Measurements from ENCODE around the gene NARS2.
"Not testable (repeated sequence)": the region's sequence is repeated elsewhere in the genome, so short reads cannot be mapped to it uniquely, and the experiment has no call there.

The NARS2 gene

GRCh38 chr11:78577495-78577894 lies 2.8 kb upstream of the NARS2 start:
- peaks cover 5% of the 10 kb centered on the region; the same call in 1 of the 2 replicates for H4K20me1 ChIP-seq
- H3K4me1 ChIP-seq, result peaks cover 36% of the 10 kb centered on the region
- TF ChIP-seq Cebpa-rat (IDR thresholded peaks at IDR 0.05), result no peak
- no peaks in the 10 kb centered on the region for H3K27me3 ChIP-seq
- no peaks in the 10 kb centered on the region for H3K36me3 ChIP-seq
- peaks cover 2% of the 10 kb centered on the region for H3K9me3 ChIP-seq
- H3K27ac ChIP-seq, result no peak overlapping the region
- H3K4me3 ChIP-seq, result no peak overlapping the region
- no peak overlapping the region for H3K4me2 ChIP-seq
- no peak overlapping the region for H3K9ac ChIP-seq

GRCh38 chr11:78576549-78577097 lies 2.0 kb upstream of the NARS2 start:
- H3K9me3 ChIP-seq, result no peaks in the 10 kb centered on the region
- H4K20me1 ChIP-seq, result peaks cover 5% of the 10 kb centered on the region; the same call in 1 of the 2 replicates
- no peaks in the 10 kb centered on the region for H3K27me3 ChIP-seq
- peak overlapping the region; percentile 55 for H3K4me2 ChIP-seq
- no peak overlapping the region for H3K27ac ChIP-seq
- H3K4me1 ChIP-seq, result peaks cover 45% of the 10 kb centered on the region
- no peak overlapping the region for H3K9ac ChIP-seq
- TF ChIP-seq Cebpa-rat (IDR thresholded peaks at IDR 0.05), result no peak
- peaks cover 3% of the 10 kb centered on the region for H3K36me3 ChIP-seq
- H3K4me3 ChIP-seq, result no peak overlapping the region

GRCh38 chr11:78575478-78575877 lies 814 bp upstream of the NARS2 start:
- Histone ChIP-seq H3K4me3 (peak overlapping the region; percentile 75), H3K9me3 (no peaks in the 10 kb centered on the region), H4K20me1 (peaks cover 5% of the 10 kb centered on the region; the same call in 1 of the 2 replicates), H3K4me1 (peaks cover 46% of the 10 kb centered on the region), H3K27ac (peak overlapping the region; percentile 66; the same call in 1 of the 2 replicates), H3K27me3 (no peaks in the 10 kb centered on the region), H3K9ac (peak overlapping the region; percentile 85; the same call in 1 of the 2 replicates), H3K36me3 (peaks cover 14% of the 10 kb centered on the region), H3K4me2 (peak overlapping the region; percentile 95)
- TF ChIP-seq Cebpa-rat (IDR thresholded peaks at IDR 0.05), result no peak

GRCh38 chr11:78573681-78574080 lies 983 bp downstream of the NARS2 start:
- Histone ChIP-seq H3K4me2 (peak overlapping the region; percentile 95), H4K20me1 (peaks cover 5% of the 10 kb centered on the region; the same call in 1 of the 2 replicates), H3K36me3 (peaks cover 29% of the 10 kb centered on the region), H3K4me3 (peak overlapping the region; percentile 75), H3K27me3 (no peaks in the 10 kb centered on the region), H3K9ac (peak overlapping the region; percentile 85), H3K27ac (peak overlapping the region; percentile 83; the same call in 1 of the 2 replicates), H3K9me3 (no peaks in the 10 kb centered on the region), H3K4me1 (peaks cover 46% of the 10 kb centered on the region)
- TF ChIP-seq Cebpa-rat (IDR thresholded peaks at IDR 0.05), result no peak

- H3K9ac ChIP-seq, result peak overlapping the region; percentile 85
- H3K4me2 ChIP-seq, result peak overlapping the region; percentile 95
- H3K4me1 ChIP-seq, result peaks cover 48% of the 10 kb centered on the region
- H4K20me1 ChIP-seq, result peaks cover 5% of the 10 kb centered on the region; the same call in 1 of the 2 replicates
- peaks cover 32% of the 10 kb centered on the region for H3K36me3 ChIP-seq
- no peaks in the 10 kb centered on the region for H3K9me3 ChIP-seq
- TF ChIP-seq Cebpa-rat (IDR thresholded peaks at IDR 0.05), result no peak
- peak overlapping the region; percentile 75 for H3K4me3 ChIP-seq
- H3K27ac ChIP-seq, result 0 out of 2 replicates have a peak overlapping the region, but pooled peaks have one; percentile 83
- H3K27me3 ChIP-seq, result no peaks in the 10 kb centered on the region
Measured at GRCh38 chr11:78573271-78573670, 1.4 kb downstream of the NARS2 start.

GRCh38 chr11:78572394-78572793 lies 2.3 kb downstream of the NARS2 start:
- no peaks in the 10 kb centered on the region for H3K27me3 ChIP-seq
- H3K36me3 ChIP-seq, result peaks cover 39% of the 10 kb centered on the region
- H4K20me1 ChIP-seq, result peaks cover 5% of the 10 kb centered on the region; the same call in 1 of the 2 replicates
- H3K4me3 ChIP-seq, result no peak overlapping the region
- no peak overlapping the region for H3K27ac ChIP-seq
- no peak for TF ChIP-seq Cebpa-rat (IDR thresholded peaks at IDR 0.05)
- no peaks in the 10 kb centered on the region for H3K9me3 ChIP-seq
- no peak overlapping the region for H3K9ac ChIP-seq
- peaks cover 56% of the 10 kb centered on the region for H3K4me1 ChIP-seq
- peak overlapping the region; percentile 95; the same call in 1 of the 2 replicates for H3K4me2 ChIP-seq

GRCh38 chr11:78570031-78570430 lies 4.6 kb downstream of the NARS2 start:
- no peak overlapping the region for H3K9ac ChIP-seq
- H3K4me1 ChIP-seq, result peaks cover 51% of the 10 kb centered on the region
- no peak overlapping the region for H3K4me3 ChIP-seq
- H3K27ac ChIP-seq, result no peak overlapping the region
- TF ChIP-seq Cebpa-rat (IDR thresholded peaks at IDR 0.05), result no peak
- peaks cover 53% of the 10 kb centered on the region for H3K36me3 ChIP-seq
- no peak overlapping the region for H3K4me2 ChIP-seq
- no peaks in the 10 kb centered on the region for H3K9me3 ChIP-seq
- no peaks in the 10 kb centered on the region for H3K27me3 ChIP-seq
- peaks cover 5% of the 10 kb centered on the region; the same call in 1 of the 2 replicates for H4K20me1 ChIP-seq

- Histone ChIP-seq H3K36me3 (peaks cover 62% of the 10 kb centered on the region), H3K9me3 (no peaks in the 10 kb centered on the region), H3K4me2 (peak overlapping the region; percentile 73), H3K9ac (peak overlapping the region; percentile 12; the same call in 1 of the 2 replicates), H3K4me1 (peaks cover 60% of the 10 kb centered on the region), H4K20me1 (no peaks in the 10 kb centered on the region; the same call in 1 of the 2 replicates), H3K27me3 (no peaks in the 10 kb centered on the region), H3K27ac (peak overlapping the region; percentile 37; the same call in 1 of the 2 replicates), H3K4me3 (no peak overlapping the region)
- no peak for TF ChIP-seq Cebpa-rat (IDR thresholded peaks at IDR 0.05)
Measured at GRCh38 chr11:78567209-78567608, 7.5 kb downstream of the NARS2 start.

GRCh38 chr11:78564490-78565467 lies 9.9 kb downstream of the NARS2 start:
- Histone ChIP-seq H3K4me3 (no peak overlapping the region), H3K27me3 (no peaks in the 10 kb centered on the region), H3K36me3 (peaks cover 43% of the 10 kb centered on the region), H4K20me1 (no peaks in the 10 kb centered on the region), H3K9ac (peak overlapping the region; percentile 54), H3K27ac (peak overlapping the region; percentile 42), H3K4me2 (peak overlapping the region; percentile 37), H3K9me3 (no peaks in the 10 kb centered on the region), H3K4me1 (peaks cover 78% of the 10 kb centered on the region)
- no peak for TF ChIP-seq Cebpa-rat (IDR thresholded peaks at IDR 0.05)

GRCh38 chr11:78564037-78564436 lies 10.6 kb downstream of the NARS2 start:
- peaks cover 43% of the 10 kb centered on the region for H3K36me3 ChIP-seq
- H3K9ac ChIP-seq, H3K27me3 ChIP-seq, H3K4me3 ChIP-seq, H4K20me1 ChIP-seq, H3K9me3 ChIP-seq: not testable (repeated sequence)
- H3K27ac ChIP-seq, result peak overlapping the region; percentile 42; the same call in 1 of the 2 replicates
- H3K4me1 ChIP-seq, result peaks cover 85% of the 10 kb centered on the region
- H3K4me2 ChIP-seq, result peak overlapping the region; percentile 37

GRCh38 chr11:78563090-78563489 lies 11.6 kb downstream of the NARS2 start:
- not testable (repeated sequence) for H3K4me3 ChIP-seq, H4K20me1 ChIP-seq, H3K9ac ChIP-seq, H3K27me3 ChIP-seq, H3K9me3 ChIP-seq
- Histone ChIP-seq H3K36me3 (peaks cover 46% of the 10 kb centered on the region), H3K4me1 (peaks cover 83% of the 10 kb centered on the region), H3K4me2 (peak overlapping the region; percentile 80), H3K27ac (peak overlapping the region; percentile 89)

All from BLaER1 (cell line).